Measurements from ENCODE around the gene KRTAP1-3. TPM values are rescaled to one million over a fixed set of nuclear protein-coding genes. Genes with fewer than 3 reads are reported as not detected.

Gene KRTAP1-3
- polyA plus RNA-seq, 1 donor (not counting 4 experiments of a cell fraction or from before 2014, with no cell fraction given): not detected

GRCh38 chr17:40993839-40994238 is 40.8 kb downstream of the KRTAP1-3 start, which contains the start of gene KRTAP3-3:
Gene KRTAP3-3 (minus strand): TSS chr17:40994164. CDS start chr17:40994097, 67 bp downstream.
- Histone ChIP-seq H3K27me3 (ENCODE audit: control insufficient read depth, extremely low read depth, insufficient read depth, low read length) (no peaks in the 10 kb centered on the region), H3K4me3 (ENCODE audit: control insufficient read depth in 2 of 3, extremely low read depth in 1 of 3, insufficient read depth in 2 of 3, low read depth in 1 of 3, low read length in 3 of 3) (no peak within 1 kb of the TSS), H3K36me3 (ENCODE audit: control insufficient read depth in 2 of 2, extremely low read depth in 1 of 2, insufficient read depth in 2 of 2, low read length in 2 of 2) (no peaks in the 10 kb centered on the region), H3K9me1 (ENCODE audit: control insufficient read depth, extremely low read depth, insufficient read depth, low read length) (no peaks in the 10 kb centered on the region), H3K9ac (ENCODE audit: control insufficient read depth, extremely low read depth, insufficient read depth, low read length) (no peak within 1 kb of the TSS), H3K4me2 (ENCODE audit: control insufficient read depth, extremely low read depth, insufficient read depth, low read depth, low read length) (no peak within 1 kb of the TSS), H4K20me1 (ENCODE audit: control insufficient read depth, extremely low read depth, insufficient read depth, low read length) (no peaks in the 10 kb centered on the region), H3K79me2 (ENCODE audit: control insufficient read depth, insufficient read depth, low read length) (no peaks in the 10 kb centered on the region), H3K9me3 (ENCODE audit: control insufficient read depth, low read depth, low read length) (no peaks in the 10 kb centered on the region), H3K4me1 (ENCODE audit: control insufficient read depth, extremely low read depth, insufficient read depth, low read length) (no peaks in the 10 kb centered on the region), H3K27ac (ENCODE audit: control insufficient read depth, insufficient read depth, low read length) (no peak within 1 kb of the TSS), H2AFZ (ENCODE audit: control insufficient read depth, low read length) (no peak within 1 kb of the TSS)
- TF ChIP-seq EZH2 (IDR thresholded peaks at IDR 0.05; ENCODE audit: low read length): no peak
- no peak for TF ChIP-seq CTCF (optimal IDR thresholded peaks at IDR 0.05 in 1 of 3, IDR thresholded peaks at IDR 0.05 in 1 of 3, conservative IDR thresholded peaks at IDR 0.05 in 1 of 3; ENCODE audit: extremely low read depth in 1 of 3, insufficient read depth in 2 of 3, low read length in 3 of 3)
- DNase-seq (ENCODE audit: low read depth, low spot score) (no peak), FAIRE-seq (no peak)
- dilution Hi-C loops (cut with MboI; ENCODE audit: extremely low pct_ligation_motif_present, low sequenced_read_pairs): no loop called here

- FAIRE-seq: no peak
- dilution Hi-C loops (cut with MboI; ENCODE audit: extremely low pct_ligation_motif_present, low sequenced_read_pairs): no loop called here
These were observed 41.6 kb downstream of the KRTAP1-3 start for GRCh38 chr17:40993084-40993483.

More at GRCh38 chr17:40993084-40993483, 41.6 kb downstream of the KRTAP1-3 start:
- H3K9me3 ChIP-seq (ENCODE audit: control insufficient read depth, low read depth, low read length): no peaks in the 10 kb centered on the region
- H2AFZ ChIP-seq (ENCODE audit: control insufficient read depth, low read length): no peak overlapping the region
- no peak overlapping the region for H3K4me2 ChIP-seq (ENCODE audit: control insufficient read depth, extremely low read depth, insufficient read depth, low read depth, low read length)
- H3K4me1 ChIP-seq (ENCODE audit: control insufficient read depth, extremely low read depth, insufficient read depth, low read length): no peaks in the 10 kb centered on the region
- H3K9ac ChIP-seq (ENCODE audit: control insufficient read depth, extremely low read depth, insufficient read depth, low read length): no peak overlapping the region
- H3K9me1 ChIP-seq (ENCODE audit: control insufficient read depth, extremely low read depth, insufficient read depth, low read length): no peaks in the 10 kb centered on the region
- no peak overlapping the region for H3K27ac ChIP-seq (ENCODE audit: control insufficient read depth, insufficient read depth, low read length)
- H3K36me3 ChIP-seq (ENCODE audit: control insufficient read depth in 2 of 2, extremely low read depth in 1 of 2, insufficient read depth in 2 of 2, low read length in 2 of 2): no peaks in the 10 kb centered on the region
- no peak for DNase-seq (ENCODE audit: low read depth, low spot score)
- no peak overlapping the region for H3K4me3 ChIP-seq (ENCODE audit: control insufficient read depth in 2 of 3, extremely low read depth in 1 of 3, insufficient read depth in 2 of 3, low read depth in 1 of 3, low read length in 3 of 3)
- H3K27me3 ChIP-seq (ENCODE audit: control insufficient read depth, extremely low read depth, insufficient read depth, low read length): no peaks in the 10 kb centered on the region
- no peaks in the 10 kb centered on the region for H3K79me2 ChIP-seq (ENCODE audit: control insufficient read depth, insufficient read depth, low read length)
- TF ChIP-seq CTCF (optimal IDR thresholded peaks at IDR 0.05 in 1 of 3, IDR thresholded peaks at IDR 0.05 in 1 of 3, conservative IDR thresholded peaks at IDR 0.05 in 1 of 3; ENCODE audit: extremely low read depth in 1 of 3, insufficient read depth in 2 of 3, low read length in 3 of 3) (no peak), EZH2 (IDR thresholded peaks at IDR 0.05; ENCODE audit: low read length) (no peak)
- no peaks in the 10 kb centered on the region for H4K20me1 ChIP-seq (ENCODE audit: control insufficient read depth, extremely low read depth, insufficient read depth, low read length)

All from keratinocyte (primary cell).